PFSK-1 (cell line): ENCODE data around the gene DCLK2.

Experiments used
- FOXP2 ChIP-seq: optimal IDR thresholded peaks from 2 replicates; pipeline ENCODE3; 2011; ENCODE audit warnings: borderline replicate concordance, control low read depth, inconsistent platforms; ENCODE audit not compliant: insufficient read depth; ENCODE audit errors: extremely low read length, extremely low read depth
- POLR2AphosphoS5 ChIP-seq: IDR thresholded peaks from 2 replicates; pipeline ENCODE4 v1.6.1; 2012; ENCODE audit warnings: low read depth, mild to moderate bottlenecking, control low read depth, low read length, moderate library complexity
- SIN3A ChIP-seq: IDR thresholded peaks from 2 replicates; pipeline ENCODE4 v1.6.1; 2012; ENCODE audit warnings: mild to moderate bottlenecking, low read length, moderate library complexity, borderline replicate concordance; ENCODE audit not compliant: insufficient read depth
- TF ChIP-seq, protein P1 (sequence below), 2 experiments: IDR thresholded peaks; 2 replicates each; pipeline versions ENCODE4 v1.6.1 to v1.8.0; 2011 to 2012; ENCODE audit warnings: low read depth in 2 of 2, low read length in 2 of 2, control low read depth in 1 of 2, inconsistent platforms in 1 of 2, mild to moderate bottlenecking in 1 of 2, moderate library complexity in 1 of 2; ENCODE audit not compliant: insufficient read depth in 1 of 2

GRCh38 chr4:150289881-150290280, 211.6 kb downstream of the DCLK2 start:
- TF ChIP-seq SIN3A: no peak
- no peak for TF ChIP-seq POLR2AphosphoS5
- TF ChIP-seq, protein P1, sequence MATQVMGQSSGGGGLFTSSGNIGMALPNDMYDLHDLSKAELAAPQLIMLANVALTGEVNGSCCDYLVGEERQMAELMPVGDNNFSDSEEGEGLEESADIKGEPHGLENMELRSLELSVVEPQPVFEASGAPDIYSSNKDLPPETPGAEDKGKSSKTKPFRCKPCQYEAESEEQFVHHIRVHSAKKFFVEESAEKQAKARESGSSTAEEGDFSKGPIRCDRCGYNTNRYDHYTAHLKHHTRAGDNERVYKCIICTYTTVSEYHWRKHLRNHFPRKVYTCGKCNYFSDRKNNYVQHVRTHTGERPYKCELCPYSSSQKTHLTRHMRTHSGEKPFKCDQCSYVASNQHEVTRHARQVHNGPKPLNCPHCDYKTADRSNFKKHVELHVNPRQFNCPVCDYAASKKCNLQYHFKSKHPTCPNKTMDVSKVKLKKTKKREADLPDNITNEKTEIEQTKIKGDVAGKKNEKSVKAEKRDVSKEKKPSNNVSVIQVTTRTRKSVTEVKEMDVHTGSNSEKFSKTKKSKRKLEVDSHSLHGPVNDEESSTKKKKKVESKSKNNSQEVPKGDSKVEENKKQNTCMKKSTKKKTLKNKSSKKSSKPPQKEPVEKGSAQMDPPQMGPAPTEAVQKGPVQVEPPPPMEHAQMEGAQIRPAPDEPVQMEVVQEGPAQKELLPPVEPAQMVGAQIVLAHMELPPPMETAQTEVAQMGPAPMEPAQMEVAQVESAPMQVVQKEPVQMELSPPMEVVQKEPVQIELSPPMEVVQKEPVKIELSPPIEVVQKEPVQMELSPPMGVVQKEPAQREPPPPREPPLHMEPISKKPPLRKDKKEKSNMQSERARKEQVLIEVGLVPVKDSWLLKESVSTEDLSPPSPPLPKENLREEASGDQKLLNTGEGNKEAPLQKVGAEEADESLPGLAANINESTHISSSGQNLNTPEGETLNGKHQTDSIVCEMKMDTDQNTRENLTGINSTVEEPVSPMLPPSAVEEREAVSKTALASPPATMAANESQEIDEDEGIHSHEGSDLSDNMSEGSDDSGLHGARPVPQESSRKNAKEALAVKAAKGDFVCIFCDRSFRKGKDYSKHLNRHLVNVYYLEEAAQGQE (IDR thresholded peaks at IDR 0.05; ENCODE audit: insufficient read depth in 1 of 2, low read depth in 2 of 2, low read length in 2 of 2): no peak
- no peak for TF ChIP-seq FOXP2
